Inflammatory macrophage treated with lipopolysaccharide for 1 hour (primary cell): ENCODE data around the gene MAD1L1.

Source experiments
- DNase-seq, 2 donors: peaks; one replicate each; pipeline ENCODE4 v3.0.0-alpha.2; 2020 to 2022

The MAD1L1 gene

DNA sequence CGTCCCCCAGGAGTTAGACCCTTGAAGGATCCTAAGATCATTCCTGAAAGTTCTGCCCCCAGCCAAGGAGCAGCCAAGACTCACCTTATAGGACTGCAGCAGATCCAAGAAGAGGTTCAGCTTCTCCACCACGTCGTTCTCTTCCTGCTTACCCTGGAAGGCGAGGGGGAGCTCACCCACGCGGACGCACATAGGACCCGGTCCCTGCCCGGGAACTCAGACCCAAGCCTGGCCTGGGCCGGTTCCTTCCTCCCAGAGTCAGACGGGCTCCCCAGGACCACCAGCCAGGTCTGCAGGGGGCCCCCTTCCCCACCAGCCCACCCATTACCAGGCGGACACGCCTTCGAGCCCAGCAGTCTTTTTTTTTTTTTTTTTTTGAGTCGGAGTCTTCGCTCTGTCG is 24.9 kb upstream of the MAD1L1 start:
- no peak for DNase-seq

DNA sequence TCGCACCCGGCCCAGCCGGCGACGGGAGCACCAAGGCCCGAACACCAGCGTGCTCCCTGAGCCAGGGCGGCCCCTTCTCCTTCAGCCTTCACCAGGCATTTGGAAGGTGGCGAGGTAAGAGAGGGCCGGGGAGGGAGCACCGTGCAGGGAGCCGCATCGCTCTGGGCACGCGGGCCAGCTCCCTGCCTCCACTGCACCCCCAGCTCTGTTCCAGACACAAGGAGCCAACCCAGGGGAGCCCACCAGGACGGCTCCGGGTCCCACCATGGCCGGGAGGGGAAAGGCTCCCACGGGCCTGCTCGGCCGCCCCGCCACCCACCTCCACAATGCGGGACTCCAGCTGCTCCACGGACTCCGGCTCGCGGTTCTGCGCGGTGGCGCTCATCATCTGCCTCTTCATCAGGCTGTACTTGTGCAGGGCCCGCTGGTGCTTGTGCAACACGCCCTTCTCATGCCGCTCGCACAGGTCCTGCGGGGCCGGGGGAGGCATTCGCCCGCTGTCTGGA is 24.4 kb upstream of the MAD1L1 start:
- DNase-seq, result no peak

DNA sequence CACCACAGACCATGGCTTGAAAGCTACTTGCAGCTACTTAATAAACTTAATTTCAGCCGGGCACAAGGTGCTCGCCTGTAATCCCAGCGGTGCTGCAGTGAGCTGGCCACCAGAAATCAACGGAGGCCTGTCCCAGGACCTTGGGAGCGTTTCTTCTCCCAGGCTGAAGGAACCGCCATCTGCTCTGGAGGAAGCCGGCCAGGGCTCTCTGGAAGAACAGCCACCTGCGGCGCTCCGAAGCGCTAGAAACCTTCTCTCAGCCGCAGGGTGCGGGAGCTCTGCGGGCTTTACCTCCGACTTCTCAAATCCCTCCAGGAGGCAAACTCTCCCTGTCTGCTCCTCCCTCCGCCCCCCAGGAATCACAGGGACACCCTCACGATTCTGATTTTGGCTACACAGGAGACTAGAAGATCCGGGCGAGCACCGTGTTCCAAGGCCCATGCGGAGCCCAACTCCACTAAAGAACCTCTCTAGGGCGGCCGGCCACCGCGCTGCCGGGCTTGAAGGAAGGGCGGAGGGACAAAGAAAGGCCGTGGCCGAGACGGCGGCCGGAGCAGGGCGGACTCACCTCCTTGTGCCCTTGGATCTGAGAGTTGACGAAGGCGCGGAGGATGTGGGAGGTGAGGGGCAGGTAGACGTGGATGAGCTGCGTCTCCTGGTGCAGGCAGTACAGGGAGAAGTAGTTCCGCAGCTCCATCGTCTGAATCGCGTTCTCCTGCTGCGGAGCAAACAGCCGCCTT is 23.7 kb upstream of the MAD1L1 start:
- DNase-seq, result no peak

DNA sequence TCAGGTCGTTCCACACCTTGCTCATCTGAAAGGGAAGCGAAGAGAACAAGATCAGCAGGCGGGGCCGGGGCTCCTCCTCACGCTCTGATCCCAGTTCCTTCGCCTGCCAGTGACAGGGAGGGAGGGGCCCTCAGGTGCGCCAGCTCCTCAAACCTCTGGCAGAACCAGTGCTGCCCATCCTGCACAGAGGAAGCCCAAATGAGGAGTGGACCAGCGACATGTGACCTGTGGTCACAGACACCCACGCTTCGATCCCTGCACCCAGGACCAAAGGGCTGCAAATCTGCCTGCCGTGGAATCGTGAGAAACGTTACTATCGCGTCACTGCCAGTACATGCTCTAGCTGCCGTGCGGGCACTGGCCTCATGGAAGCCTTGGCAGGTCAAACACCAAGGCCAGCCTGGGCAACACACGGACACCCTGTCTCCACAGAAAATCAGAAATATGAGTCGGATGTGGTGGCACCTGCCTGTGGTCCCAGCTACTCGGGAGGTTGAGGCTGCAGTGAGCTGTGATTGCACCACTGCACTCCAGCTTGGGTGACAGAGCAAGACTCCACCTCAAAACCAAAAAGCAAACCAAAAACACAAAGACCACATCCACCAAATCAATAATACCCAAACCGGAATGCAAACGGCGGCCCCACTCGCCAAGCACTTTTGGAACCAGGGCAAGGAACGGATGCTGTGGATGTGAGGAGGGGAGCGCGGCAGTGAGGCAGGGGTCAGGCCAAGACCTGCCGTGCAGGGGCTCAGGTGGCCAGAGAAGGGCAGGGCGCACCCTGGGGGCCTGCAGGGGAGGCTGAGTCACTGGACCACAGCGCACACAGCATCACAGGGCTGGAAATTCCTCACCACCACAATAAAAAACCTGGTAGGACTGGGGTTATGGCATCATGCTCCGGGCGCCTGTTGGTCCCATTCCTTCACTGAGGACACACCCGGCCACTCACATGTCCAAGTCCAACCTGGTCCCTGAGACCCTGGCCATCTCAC is 22.7 kb upstream of the MAD1L1 start:
- no peak for DNase-seq

DNA sequence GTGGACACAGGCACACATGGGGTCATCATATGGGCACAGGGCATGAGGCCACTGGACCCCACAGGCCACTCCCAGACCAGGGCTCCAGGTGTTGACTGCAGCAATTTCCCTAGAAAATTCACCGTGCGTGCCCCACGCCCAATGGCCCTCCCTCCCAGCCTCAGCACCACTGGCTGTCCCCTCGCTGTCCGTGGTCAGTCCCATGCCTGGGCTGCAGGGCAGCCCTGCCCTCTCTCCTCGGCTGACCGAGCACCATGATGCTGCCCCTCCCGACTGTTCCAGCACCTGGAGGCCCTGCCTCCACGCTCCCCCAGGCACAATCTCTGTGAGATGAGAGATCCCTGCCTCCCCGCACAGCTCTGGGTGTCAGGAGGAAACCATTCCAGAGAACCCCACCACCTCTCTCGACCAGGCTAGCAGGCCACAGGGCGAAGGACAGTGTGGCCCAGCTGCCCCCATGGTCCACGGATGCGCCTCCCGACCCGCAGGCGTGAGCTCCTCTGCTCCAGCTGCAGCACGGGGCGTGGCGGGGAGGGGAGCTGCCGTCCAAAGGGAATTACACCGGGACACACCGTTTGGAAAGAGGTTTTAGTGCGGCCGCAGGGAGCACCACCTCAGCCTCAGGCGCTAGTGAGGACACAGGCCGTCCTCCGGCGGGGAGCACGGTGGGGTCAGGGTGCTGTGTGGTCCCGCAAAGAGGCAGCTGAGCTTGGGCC is 21.8 kb upstream of the MAD1L1 start:
- DNase-seq, result no peak

DNA sequence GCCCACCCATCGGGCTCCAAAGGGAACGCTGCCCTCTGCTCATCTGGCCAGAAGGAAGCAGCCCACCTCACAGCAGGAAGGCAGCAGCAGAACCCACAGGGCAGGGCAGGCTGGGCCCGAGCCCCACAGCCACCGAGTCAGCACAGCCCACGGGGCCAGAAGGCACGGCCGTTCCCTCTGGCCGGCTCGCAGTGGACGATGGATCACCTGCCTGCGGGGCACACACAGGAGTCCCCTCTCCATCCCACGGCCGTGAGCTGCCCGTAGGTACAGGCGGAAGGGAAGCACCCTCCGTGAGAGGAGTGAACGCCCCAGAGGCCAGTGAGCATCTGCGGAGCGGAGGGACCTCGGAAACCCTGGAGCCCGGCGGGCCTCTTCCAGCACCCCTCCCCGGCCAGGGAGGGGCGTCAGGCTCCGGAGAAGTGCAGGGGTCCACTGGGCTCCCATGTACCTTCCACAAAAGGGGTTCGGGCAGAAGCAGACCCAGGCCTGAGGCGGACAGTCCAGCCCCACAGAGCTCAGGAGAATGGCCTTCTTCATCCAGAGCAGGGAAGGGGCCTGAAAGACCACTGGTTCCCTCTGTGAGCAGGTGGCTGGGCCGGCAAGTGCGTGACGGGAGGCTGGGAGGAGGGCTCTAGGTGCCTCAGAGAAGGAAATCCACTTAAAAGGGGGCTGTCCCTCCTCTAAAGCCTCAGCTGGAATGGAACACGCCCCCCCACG is 20.9 kb upstream of the MAD1L1 start:
- DNase-seq, result no peak

DNA sequence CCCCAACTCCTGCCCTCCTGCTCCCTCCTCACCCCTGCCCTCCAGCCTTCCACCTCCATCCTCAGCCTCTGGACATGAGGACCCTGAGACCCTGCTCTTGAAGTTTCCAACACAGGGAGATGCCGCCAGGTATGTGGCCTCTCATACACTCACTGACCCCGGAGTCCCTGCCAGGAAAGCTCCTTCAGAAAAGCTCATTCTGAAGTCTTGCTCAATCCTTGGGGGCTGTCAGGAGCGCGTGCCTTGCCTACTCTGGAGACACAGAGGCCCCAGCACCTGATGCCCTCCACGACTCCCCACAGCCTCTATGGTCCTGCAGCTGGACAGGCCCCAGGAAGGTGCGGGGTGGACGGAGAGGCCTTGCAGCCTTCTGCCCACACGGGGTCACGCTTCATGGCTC is 20.3 kb upstream of the MAD1L1 start:
- no peak for DNase-seq

DNA sequence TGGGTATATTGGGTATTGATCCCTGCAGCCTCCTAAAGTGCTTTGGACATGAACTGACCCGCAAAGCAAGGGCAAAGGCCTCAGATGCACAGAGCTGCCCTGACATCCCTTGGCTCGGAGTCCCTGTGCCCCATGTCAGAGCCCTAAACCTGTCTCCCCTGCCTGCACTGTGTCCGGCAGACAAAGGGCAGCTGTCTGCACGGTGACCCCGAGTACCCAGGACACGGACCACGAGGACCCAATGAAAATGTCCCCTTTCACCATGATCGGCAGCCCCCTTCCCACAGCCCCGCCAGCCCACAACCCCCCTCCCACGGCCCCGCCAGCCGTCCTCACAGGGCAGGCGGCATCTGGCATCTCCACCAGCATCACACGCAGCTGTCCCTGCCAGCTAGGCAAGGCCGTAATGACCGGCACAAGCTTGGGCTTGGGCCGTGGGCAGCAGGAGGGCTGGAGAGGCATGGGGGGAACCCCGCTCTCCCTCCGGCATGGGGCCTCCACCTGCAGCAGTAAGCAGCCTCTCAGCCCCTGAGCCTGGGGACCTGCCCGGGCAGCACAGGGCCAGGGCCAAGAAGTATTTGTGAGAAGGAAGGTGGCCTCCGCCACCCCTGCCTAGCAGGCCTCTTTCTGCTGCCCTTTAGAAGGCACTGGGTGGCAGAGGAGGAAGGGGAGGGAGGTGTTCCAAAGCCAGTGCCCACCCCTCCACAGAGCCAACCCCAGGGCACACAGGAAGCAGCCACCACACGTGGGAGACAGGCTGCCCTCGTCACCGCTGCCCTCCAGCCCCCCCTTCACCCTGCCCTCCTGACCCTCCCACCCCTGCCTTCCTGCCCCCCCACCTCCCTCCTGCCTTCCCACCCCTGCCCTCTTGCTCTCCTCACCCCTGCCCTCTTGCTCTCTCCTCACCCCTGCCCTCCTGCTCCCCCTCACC is 19.4 kb upstream of the MAD1L1 start:
- DNase-seq, result no peak

DNA sequence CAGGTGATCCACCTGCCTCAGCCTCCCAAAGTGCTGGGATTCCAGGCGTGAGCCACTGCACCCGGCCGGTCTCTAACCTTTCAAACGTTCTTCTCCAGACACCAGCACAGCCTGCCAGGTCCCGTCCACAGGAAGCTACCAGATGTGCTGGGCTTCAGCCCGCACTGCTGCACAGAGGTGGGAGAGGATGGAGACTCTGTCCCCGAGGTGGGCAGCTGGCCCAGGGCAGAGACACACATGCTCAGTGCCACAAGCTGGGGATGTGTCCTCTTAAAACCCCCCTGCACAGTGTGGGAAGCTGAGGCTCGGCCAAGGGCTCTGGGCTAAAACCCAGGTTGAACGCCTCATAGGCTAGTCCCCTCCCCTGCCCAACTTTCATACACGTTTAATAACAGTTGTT is 18.6 kb upstream of the MAD1L1 start:
- no peak for DNase-seq

DNA sequence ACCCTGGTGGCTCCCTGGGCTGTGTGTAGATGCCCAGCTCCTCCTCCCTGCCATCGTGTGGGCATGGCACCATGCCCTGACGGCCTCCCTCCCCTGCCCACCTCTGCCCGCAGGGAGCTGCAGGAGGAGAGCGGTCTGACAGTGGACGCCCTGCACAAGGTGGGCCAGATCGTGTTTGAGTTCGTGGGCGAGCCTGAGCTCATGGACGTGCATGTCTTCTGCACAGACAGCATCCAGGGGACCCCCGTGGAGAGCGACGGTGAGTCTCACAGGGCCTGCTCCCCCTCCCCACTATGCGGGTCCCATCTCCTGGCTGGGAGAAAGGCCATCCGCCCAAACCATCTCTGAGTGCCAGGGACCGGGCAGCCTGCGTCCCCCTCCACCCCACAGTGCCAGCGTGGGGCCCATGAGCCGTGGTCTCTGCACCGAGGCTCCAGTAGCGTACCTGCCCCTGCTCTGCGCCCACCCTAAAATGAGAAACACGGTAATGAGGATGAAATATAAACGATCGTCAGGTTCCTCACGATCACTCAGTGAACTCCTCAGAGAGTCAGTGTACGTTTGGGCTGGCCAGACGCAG is 17.1 kb upstream of the MAD1L1 start:
- no peak for DNase-seq

DNA sequence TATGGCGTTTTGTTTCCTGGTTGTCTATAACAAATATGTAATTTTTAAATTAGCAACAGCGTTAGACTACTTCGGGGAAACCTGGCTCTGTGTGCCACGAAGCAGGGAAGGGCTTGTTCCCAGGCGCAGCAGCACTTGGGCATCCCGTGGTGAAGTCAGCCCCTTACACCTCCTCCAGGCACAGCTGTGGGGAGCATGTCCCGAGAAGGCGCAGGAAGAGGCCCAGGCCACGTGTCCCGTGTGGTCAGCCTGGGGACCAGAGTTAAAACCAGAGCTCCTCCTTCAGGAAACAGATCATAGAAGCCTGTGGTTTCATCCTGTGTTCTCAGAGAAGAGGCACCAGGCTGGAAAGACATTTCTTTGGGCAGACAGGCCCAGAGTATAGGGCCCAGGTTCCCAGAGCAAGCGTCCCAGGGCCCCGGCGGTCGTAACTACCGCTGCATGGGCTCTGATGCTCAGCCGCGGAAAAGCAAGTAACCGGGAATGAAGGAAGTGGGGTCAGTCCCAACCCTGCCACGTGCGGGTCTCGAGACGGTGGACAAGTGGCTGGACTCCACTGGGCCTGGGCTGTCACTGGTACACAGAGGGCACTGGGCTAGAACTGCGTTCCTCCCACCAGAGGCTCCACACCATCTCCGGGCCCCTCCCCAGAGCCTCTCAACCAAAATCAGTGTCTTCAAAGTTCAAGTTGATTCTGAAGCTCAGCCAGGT is 16.4 kb upstream of the MAD1L1 start:
- DNase-seq, result peak; percentile 72 to 80

DNA sequence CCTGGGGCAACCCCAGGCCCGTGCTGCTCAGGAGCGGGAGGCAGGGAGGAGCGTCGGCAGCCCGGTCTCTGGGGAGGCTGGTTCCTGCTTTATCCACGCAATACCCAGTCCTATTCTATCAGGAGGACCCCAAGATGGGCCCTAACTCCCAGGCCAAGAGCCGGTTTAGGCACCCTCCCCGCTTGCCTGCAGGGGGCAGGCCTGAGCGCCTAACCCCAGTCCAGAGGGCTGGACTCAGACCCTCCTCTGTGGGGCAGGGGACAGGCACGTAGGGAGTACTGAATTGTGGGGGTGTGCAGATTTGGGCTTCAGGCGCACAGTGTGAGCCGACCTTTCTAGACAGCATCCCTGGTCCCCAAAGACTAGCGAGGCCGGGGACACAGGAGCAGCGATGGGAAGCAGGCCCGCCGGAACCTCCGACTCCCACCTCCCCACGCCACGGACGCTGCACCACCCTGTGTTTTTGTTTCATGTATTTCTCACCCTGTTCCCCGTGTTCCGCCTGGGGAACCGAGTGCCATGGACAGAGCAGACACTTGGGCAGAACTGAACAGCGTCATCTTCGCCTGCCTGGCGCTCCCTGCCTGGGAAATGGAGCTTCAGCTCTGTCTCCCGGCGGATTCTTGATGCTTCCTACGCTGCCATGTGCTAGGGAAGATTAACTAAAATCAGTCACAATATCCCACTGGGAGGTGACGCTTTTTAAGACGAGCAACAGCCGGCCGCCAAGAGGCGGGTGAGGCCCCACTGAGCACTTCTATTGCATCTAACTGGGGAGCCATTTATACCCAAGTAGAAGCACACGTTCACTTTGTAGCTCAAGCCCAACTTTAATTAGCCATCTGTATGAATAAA is 14.6 kb upstream of the MAD1L1 start:
- DNase-seq, result no peak

DNA sequence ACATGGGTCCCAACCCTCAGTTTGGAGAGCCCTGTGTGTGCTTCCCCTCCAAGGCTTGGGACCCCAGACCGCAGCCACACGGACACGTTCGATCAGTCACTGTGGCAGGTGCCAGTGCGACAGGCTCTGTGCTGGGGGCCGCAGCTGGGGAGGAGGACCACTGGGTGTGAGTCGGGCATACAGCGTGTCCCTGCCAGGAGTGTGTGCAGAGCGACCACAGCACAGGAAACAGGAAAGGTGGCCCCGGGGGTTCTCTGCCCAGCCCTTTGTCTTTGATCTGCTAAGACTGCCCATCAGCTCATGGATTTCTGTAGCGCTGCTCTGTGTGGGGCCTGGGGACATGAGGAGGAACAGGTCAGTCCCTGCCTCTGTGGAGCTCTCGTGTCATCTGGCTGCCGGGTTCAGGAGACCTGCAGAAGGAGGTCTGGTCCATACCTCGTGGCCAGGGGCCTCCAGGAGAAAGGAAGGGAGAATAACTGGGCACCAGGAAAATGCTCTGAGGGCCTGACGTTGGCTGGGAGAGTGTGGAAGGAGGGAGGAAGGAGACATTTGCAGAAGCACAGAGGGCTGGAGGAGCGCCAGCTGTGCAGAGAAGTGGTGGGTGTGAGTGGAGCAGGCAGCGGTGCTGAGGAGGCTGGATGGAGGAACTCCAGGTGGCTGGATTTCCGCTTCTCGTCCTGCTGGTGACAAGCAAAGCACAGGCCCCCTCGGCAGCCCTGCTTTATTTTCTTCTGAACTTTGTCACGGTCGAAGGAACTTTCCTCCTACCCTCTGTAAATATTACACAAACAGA is 13.3 kb upstream of the MAD1L1 start:
- DNase-seq, result no peak

DNA sequence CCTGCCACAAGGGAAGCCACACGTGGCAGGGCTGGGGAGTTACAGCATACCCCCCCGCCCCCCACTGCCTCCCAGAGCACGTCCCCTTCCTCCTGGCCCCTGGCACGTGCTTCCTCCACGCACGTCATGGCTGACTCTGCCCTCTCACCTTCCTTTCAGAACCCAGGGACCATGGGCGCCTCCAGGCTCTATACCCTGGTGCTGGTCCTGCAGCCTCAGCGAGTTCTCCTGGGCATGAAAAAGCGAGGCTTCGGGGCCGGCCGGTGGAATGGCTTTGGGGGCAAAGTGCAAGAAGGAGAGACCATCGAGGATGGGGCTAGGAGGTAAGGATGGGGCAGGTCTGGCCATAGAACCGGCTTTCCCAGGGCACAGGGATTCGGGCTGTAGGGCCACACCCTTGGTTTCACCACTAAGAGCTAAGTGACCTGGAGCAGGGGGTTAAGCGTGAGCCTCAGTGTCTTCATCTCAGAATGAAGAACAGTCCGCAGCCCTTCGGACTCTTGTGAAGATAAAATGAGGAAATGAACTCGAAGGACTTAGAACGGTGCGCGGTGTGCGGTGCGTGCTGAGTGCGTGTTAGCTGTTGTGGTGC is 11.8 kb upstream of the MAD1L1 start:
- no peak for DNase-seq

DNA sequence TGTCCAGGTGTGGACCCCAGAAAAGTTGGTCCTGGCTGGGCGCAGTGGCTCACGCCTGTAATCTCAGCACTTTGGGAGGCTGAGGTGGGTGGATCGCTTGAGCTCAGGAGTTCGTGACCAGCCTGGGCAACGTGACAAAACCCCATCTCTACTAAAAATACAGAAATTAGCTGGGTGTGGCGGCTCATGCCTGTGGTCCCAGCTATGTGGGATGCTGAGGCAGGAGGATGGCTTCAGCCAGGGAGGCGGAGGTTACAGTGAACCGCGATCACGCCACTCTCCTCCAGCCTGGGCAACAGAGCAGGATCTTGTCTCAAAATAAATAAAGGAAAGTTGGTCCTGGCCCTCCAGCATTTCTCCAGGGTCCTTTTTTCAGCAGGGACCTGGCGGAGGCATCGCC is 10.7 kb upstream of the MAD1L1 start:
- no peak for DNase-seq

DNA sequence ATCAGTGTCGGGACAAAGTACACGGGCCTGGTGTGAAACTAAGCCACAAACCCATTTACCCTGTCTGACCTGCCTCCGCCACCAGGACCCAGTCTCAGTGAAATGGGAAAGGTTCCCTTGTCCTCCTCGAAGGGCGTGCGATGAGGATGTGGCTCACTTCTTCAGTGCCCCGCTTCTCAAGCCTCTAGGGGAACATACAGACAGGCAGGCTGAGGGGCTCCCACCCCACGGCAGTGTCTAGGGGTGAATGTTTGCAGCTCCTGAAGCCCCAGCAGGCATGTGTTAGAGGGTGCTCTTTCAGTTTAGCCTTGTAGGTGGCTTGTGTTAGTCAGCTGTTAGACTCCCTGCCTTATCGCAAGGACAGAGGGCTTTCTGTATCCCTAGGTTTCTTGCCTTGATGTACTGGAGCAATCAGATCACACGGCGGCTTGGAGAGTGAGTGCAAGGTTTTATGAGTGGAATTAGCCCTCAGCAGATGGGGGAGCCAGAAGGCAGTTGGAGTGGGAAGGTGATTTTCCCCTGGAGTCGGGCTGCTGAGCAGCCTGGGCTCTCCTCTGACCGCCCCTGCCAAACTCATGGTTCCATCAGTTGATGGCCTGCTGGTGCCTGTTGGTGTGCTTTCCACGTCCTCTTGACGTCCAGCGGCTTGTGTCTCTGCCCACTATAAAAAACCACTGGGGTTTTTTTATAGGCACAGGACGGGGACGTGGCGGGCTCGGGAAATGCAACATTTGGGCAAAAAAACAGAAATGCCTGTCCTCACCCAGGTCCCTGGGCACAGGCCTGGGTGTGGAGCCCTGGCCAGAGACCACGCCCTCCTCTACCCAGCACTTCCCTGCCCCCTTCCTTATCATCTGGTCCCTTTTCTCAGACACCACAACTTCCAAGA is 10.0 kb upstream of the MAD1L1 start:
- peak; percentile 20 to 38 for DNase-seq
